GM23248 (cell line): ENCODE results near the gene VPS13D. TPM values are rescaled to one million over a fixed set of nuclear protein-coding genes. Genes with fewer than 3 reads are reported as not detected.

ENCODE experiments used
- DNase-seq: peaks from one replicate; pipeline ENCODE4 v3.0.0-alpha.2; 2015
- H2AFZ ChIP-seq: fragments of 200-600 bp; sonication (generic); 2 replicates; pipeline ENCODE4 v1.6.1; 2016; ENCODE audit warnings: antibody characterized with exemption
- H3F3A ChIP-seq: fragments of 200-600 bp; sonication (generic); 2 replicates; pipeline ENCODE4 v1.6.1; 2016; ENCODE audit warnings: mild to moderate bottlenecking, antibody characterized with exemption, mixed run types; ENCODE audit not compliant: insufficient read depth
- H3K27ac ChIP-seq: fragments of 200-600 bp; sonication (generic); 2 replicates; pipeline ENCODE4 v1.5.1; 2016; ENCODE audit warnings: mild to moderate bottlenecking
- H3K27me3 ChIP-seq: fragments of 200-600 bp; sonication (generic); replicated peaks from 2 replicates; pipeline ENCODE4 v1.6.1; 2016; ENCODE audit warnings: mild to moderate bottlenecking; ENCODE audit not compliant: insufficient read depth
- H3K36me3 ChIP-seq: fragments of 200-600 bp; sonication (generic); 2 replicates; pipeline ENCODE4 v1.6.1; 2016; ENCODE audit warnings: low read depth, mild to moderate bottlenecking
- H3K4me1 ChIP-seq: fragments of 200-600 bp; sonication (generic); 2 replicates; pipeline ENCODE4 v1.6.1; 2016; ENCODE audit warnings: mild to moderate bottlenecking; ENCODE audit not compliant: insufficient read depth
- H3K4me2 ChIP-seq: fragments of 200-600 bp; sonication (generic); one replicate; pipeline ENCODE4 v1.6.1; 2016; ENCODE audit warnings: mild to moderate bottlenecking; ENCODE audit not compliant: unreplicated experiment
- H3K4me3 ChIP-seq: fragments of 200-600 bp; sonication (generic); 2 replicates; pipeline ENCODE4 v1.5.1; 2016; ENCODE audit warnings: mild to moderate bottlenecking
- H3K79me2 ChIP-seq: fragments of 200-600 bp; sonication (generic); 2 replicates; pipeline ENCODE4 v1.6.1; 2016; ENCODE audit warnings: mild to moderate bottlenecking; ENCODE audit not compliant: insufficient read depth
- H3K9ac ChIP-seq: fragments of 200-600 bp; sonication (generic); 2 replicates; pipeline ENCODE4 v1.6.1; 2016; ENCODE audit warnings: mild to moderate bottlenecking
- H3K9me2 ChIP-seq: fragments of 200-600 bp; sonication (generic); 2 replicates; pipeline ENCODE4 v1.6.1; 2016; ENCODE audit warnings: mixed run types, mild to moderate bottlenecking, moderate library complexity; ENCODE audit not compliant: insufficient read depth
- H3K9me3 ChIP-seq: fragments of 200-600 bp; sonication (generic); one replicate; pipeline ENCODE4 v1.6.1; 2017; ENCODE audit warnings: low read depth
- H4K20me1 ChIP-seq: fragments of 200-600 bp; sonication (generic); 2 replicates; pipeline ENCODE4 v1.6.0; 2016; ENCODE audit not compliant: insufficient read depth
- EZH2 ChIP-seq: fragments of 200-600 bp; sonication (generic); IDR thresholded peaks from 2 replicates; pipeline ENCODE4 v1.6.1; 2018; ENCODE audit warnings: antibody characterized with exemption, mild to moderate bottlenecking; ENCODE audit not compliant: insufficient read depth, poor library complexity, severe bottlenecking
- EZH2phosphoT487 ChIP-seq: fragments of 200-600 bp; sonication (generic); IDR thresholded peaks from 2 replicates; pipeline ENCODE4 v1.6.1; 2018; ENCODE audit warnings: antibody characterized with exemption, moderate library complexity, mild to moderate bottlenecking, low read depth; ENCODE audit not compliant: insufficient read depth
- WGBS, 2 experiments: methylation state at CpG; one replicate each; pipeline ENCODE4 v1.1.6; 2015 to 2017; ENCODE audit warnings: low lambda C conversion rate in 2 of 2, low coverage in 1 of 2; ENCODE audit errors: missing lambda C conversion rate in 2 of 2; 5-methylcytosine and 5-hydroxymethylcytosine counted together
- in situ Hi-C: fragments of 300-500 bp; cut with MboI; formaldehyde crosslinking; loops from 2 replicates; pipeline ENCODE4 v1.15.0; 2020
- polyA plus RNA-seq: library from polyadenylated mRNA; unstranded; fragments of >200 nt; fragmentation: Nextera tagmentation; extraction: Ambion mirVana; gene quantifications from 2 replicates; pipeline ENCODE4 v1.2.1, GENCODE V29; 2016
- total RNA-seq: library from RNA; depleted of rRNA; stranded (reverse); fragments of >200 nt; shearing (Covaris generic); gene quantifications from 2 replicates; pipeline ENCODE4 v1.2.3, GENCODE V29; 2014

The VPS13D gene
- total and polyA plus RNA-seq, 2 experiments from 2014 or later: 6.8 to 16.4 TPM

GRCh38 chr1:12529640-12530174 is 299.9 kb downstream of the VPS13D start:
- no peak overlapping the region for H3K9ac ChIP-seq
- in situ Hi-C loops: no loop called here
- no peak overlapping the region for H3K27ac ChIP-seq
- no peak for DNase-seq
- no peaks in the 10 kb centered on the region for H3K79me2 ChIP-seq
- no peaks in the 10 kb centered on the region for H3F3A ChIP-seq
- 95 to 98% methylated on average over 3 of the region's 3 CpGs for WGBS, 2 experiments
- peaks cover 7% of the 10 kb centered on the region for H3K4me1 ChIP-seq
- H3K4me3 ChIP-seq: no peak overlapping the region
- H2AFZ ChIP-seq: no peak overlapping the region
- no peaks in the 10 kb centered on the region for H3K9me3 ChIP-seq
- H3K4me2 ChIP-seq: no peak overlapping the region
- H3K9me2 ChIP-seq: no peaks in the 10 kb centered on the region
- no peak for TF ChIP-seq EZH2phosphoT487
- no peaks in the 10 kb centered on the region for H3K27me3 ChIP-seq
- H3K36me3 ChIP-seq: no peaks in the 10 kb centered on the region
- no peaks in the 10 kb centered on the region for H4K20me1 ChIP-seq

- no peaks in the 10 kb centered on the region for H3K27me3 ChIP-seq
- H3K4me1 ChIP-seq: peaks cover 7% of the 10 kb centered on the region
- 90 to 92% methylated on average over 11 of the region's 11 CpGs for WGBS, 2 experiments
- no peak overlapping the region for H3K27ac ChIP-seq
- no peak overlapping the region for H3K4me3 ChIP-seq
- no peaks in the 10 kb centered on the region for H3F3A ChIP-seq
- TF ChIP-seq EZH2phosphoT487: no peak
- TF ChIP-seq EZH2: no peak
- in situ Hi-C loops: no loop called here
- H2AFZ ChIP-seq: no peak overlapping the region
- H3K79me2 ChIP-seq: no peaks in the 10 kb centered on the region
- no peaks in the 10 kb centered on the region for H3K36me3 ChIP-seq
- no peak for DNase-seq
- no peaks in the 10 kb centered on the region for H4K20me1 ChIP-seq
- no peak overlapping the region for H3K9ac ChIP-seq
- no peaks in the 10 kb centered on the region for H3K9me3 ChIP-seq
- H3K9me2 ChIP-seq: no peaks in the 10 kb centered on the region
- no peak overlapping the region for H3K4me2 ChIP-seq
These were observed 300.8 kb downstream of the VPS13D start for GRCh38 chr1:12530462-12531178.

- H4K20me1 ChIP-seq: no peaks in the 10 kb centered on the region
- in situ Hi-C loops: no loop called here
- no peaks in the 10 kb centered on the region for H3K27me3 ChIP-seq
- 100% methylated on average over 1 of the region's 1 CpG for WGBS, 2 experiments
- no peak overlapping the region for H3K4me2 ChIP-seq
- no peak overlapping the region for H3K4me3 ChIP-seq
- H3K9me3 ChIP-seq: no peaks in the 10 kb centered on the region
- H3K9me2 ChIP-seq: no peaks in the 10 kb centered on the region
- H3K79me2 ChIP-seq: no peaks in the 10 kb centered on the region
- no peaks in the 10 kb centered on the region for H3K36me3 ChIP-seq
- DNase-seq: no peak
- peaks cover 7% of the 10 kb centered on the region for H3K4me1 ChIP-seq
- H2AFZ ChIP-seq: no peak overlapping the region
- H3K9ac ChIP-seq: no peak overlapping the region
- no peaks in the 10 kb centered on the region for H3F3A ChIP-seq
- no peak for TF ChIP-seq EZH2phosphoT487
- no peak for TF ChIP-seq EZH2
- no peak overlapping the region for H3K27ac ChIP-seq
These were observed 301.3 kb downstream of the VPS13D start for GRCh38 chr1:12531179-12531499.

- Histone ChIP-seq H3K4me3 (no peak overlapping the region), H3K79me2 (no peaks in the 10 kb centered on the region), H3F3A (no peaks in the 10 kb centered on the region), H3K36me3 (no peaks in the 10 kb centered on the region), H3K27ac (no peak overlapping the region), H3K27me3 (no peaks in the 10 kb centered on the region), H3K4me1 (peaks cover 7% of the 10 kb centered on the region), H3K9me2 (no peaks in the 10 kb centered on the region), H2AFZ (no peak overlapping the region), H4K20me1 (no peaks in the 10 kb centered on the region), H3K9me3 (no peaks in the 10 kb centered on the region), H3K9ac (no peak overlapping the region), H3K4me2 (no peak overlapping the region)
- 89 to 94% methylated on average over 19 of the region's 19 CpGs for WGBS, 2 experiments
- TF ChIP-seq EZH2phosphoT487: no peak
- no peak for TF ChIP-seq EZH2
- DNase-seq: no peak
- in situ Hi-C loops: no loop called here
These were observed 302.8 kb downstream of the VPS13D start for GRCh38 chr1:12532405-12533315.
